Left cardiac atrium (tissue), 4 donors: ENCODE measurements around the gene PCOLCE2. TPM values are rescaled to one million over a fixed set of nuclear protein-coding genes. Genes with fewer than 3 reads are reported as not detected.
A peak's percentile ranks its signal among the peaks of the same experiment; 100 is the strongest.
"Not testable (repeated sequence)": the region's sequence is repeated elsewhere in the genome, so short reads cannot be mapped to it uniquely, and the experiment has no call there.

Experiments
- ATAC-seq, 2 donors: fragments of 200-7000 bp; cut with Tn5 transposase; one replicate each; pipeline ENCODE4 v1.9.1; 2020; ENCODE audit warnings: mild to moderate bottlenecking in 2 of 2, moderate library complexity in 2 of 2
- DNase-seq: peaks from one replicate; pipeline ENCODE4 v3.0.0-alpha.2; 2020
- intact Hi-C, 2 donors: fragments of 100-400 bp; cut with DNase I; formaldehyde crosslinking; loops; one replicate each; pipeline versions ENCODE4 v1.14.1 to v1.15.1; 2022 to 2023
- total RNA-seq, 2 donors: library from RNA; stranded (reverse); fragmentation: NEBNext Ultra II Directional; extraction: Animal tissue kit (Norgen Biotek cat#: 25700); gene quantifications; one replicate each; pipeline ENCODE4 v1.2.1, GENCODE V29; 2021
- donor health status: DM: no; HTN: yes; CAD: no.
- donor health status: DM: no; HTN: yes; CAD: no; lungs with severe emphysema.
- donor health status: DM: yes; HTN: yes; CAD: no.
- donor health status: Dilated cardiomyopathy.

Gene PCOLCE2
- total RNA-seq, 2 donors from 2014 or later = 126 to 153 TPM

GRCh38 chr3:142904639-142905436 is 16.0 kb upstream of the PCOLCE2 start:
- ATAC-seq (peak; percentile 60 to 90), DNase-seq (peak; percentile 48)
- intact Hi-C loops = no loop called here

GRCh38 chr3:142902356-142902755 is 13.5 kb upstream of the PCOLCE2 start:
- DNase-seq (no peak), ATAC-seq (no peak)
- intact Hi-C loops = no loop called here

GRCh38 chr3:142898346-142899213 is 9.7 kb upstream of the PCOLCE2 start:
- peak; percentile 79 to 80 for ATAC-seq
- intact Hi-C loops = no loop called here

GRCh38 chr3:142897807-142898206 is 8.9 kb upstream of the PCOLCE2 start:
- no peak for DNase-seq
- peak in 1 of 2 donors; percentile 55 for ATAC-seq
- intact Hi-C loops = no loop called here

More at GRCh38 chr3:142898346-142899213, 9.7 kb upstream of the PCOLCE2 start:
- DNase-seq = no peak

- ATAC-seq = no peak
- no peak for DNase-seq
- intact Hi-C loops = no loop called here
Observed at GRCh38 chr3:142896996-142897395, 8.1 kb upstream of the PCOLCE2 start.

- intact Hi-C loops = no loop called here
- ATAC-seq = peak in 1 of 2 donors; percentile 64
- no peak for DNase-seq
Observed at GRCh38 chr3:142896201-142896755, 7.4 kb upstream of the PCOLCE2 start.

- DNase-seq (no peak), ATAC-seq (no peak)
- intact Hi-C loops = no loop called here
Observed at GRCh38 chr3:142894493-142894892, 5.6 kb upstream of the PCOLCE2 start.

GRCh38 chr3:142892714-142893113 is 3.8 kb upstream of the PCOLCE2 start:
- DNase-seq (no peak), ATAC-seq (no peak)
- intact Hi-C loops = no loop called here

GRCh38 chr3:142890592-142890991 is 1.7 kb upstream of the PCOLCE2 start:
- ATAC-seq (no peak), DNase-seq (no peak)
- intact Hi-C loops = no loop called here

GRCh38 chr3:142889212-142890014 is 530 bp upstream of the PCOLCE2 start:
- ATAC-seq (peak in 1 of 2 donors; percentile 76), DNase-seq (no peak)
- intact Hi-C loops = no loop called here

GRCh38 chr3:142888099-142888480 is 793 bp downstream of the PCOLCE2 start:
- DNase-seq = peak; percentile 40
- ATAC-seq = peak; percentile 72 to 76
- intact Hi-C loops = no loop called here

- intact Hi-C loops = no loop called here
- DNase-seq = no peak
- ATAC-seq = peak in 1 of 2 donors; percentile 33
Observed at GRCh38 chr3:142886940-142887339, 1.9 kb downstream of the PCOLCE2 start.

- ATAC-seq (no peak), DNase-seq (no peak)
- intact Hi-C loops = no loop called here
Observed at GRCh38 chr3:142886021-142886420, 2.9 kb downstream of the PCOLCE2 start.

GRCh38 chr3:142884531-142884930 is 4.4 kb downstream of the PCOLCE2 start:
- ATAC-seq (no peak), DNase-seq (no peak)
- intact Hi-C loops = no loop called here

GRCh38 chr3:142883534-142883933 is 5.3 kb downstream of the PCOLCE2 start:
- DNase-seq, intact Hi-C loops: not testable (repeated sequence)

GRCh38 chr3:142881445-142882224 is 7.2 kb downstream of the PCOLCE2 start:
- intact Hi-C loops = no loop called here
- no peak for DNase-seq
- ATAC-seq = no peak

More at GRCh38 chr3:142883534-142883933, 5.3 kb downstream of the PCOLCE2 start:
- ATAC-seq = not testable (repeated sequence)

GRCh38 chr3:142878649-142879300 is 10.1 kb downstream of the PCOLCE2 start:
- ATAC-seq = no peak
- intact Hi-C loops = no loop called here

GRCh38 chr3:142876417-142876816 is 12.5 kb downstream of the PCOLCE2 start:
- intact Hi-C loops = no loop called here
- ATAC-seq = no peak
- DNase-seq = no peak

More at GRCh38 chr3:142878649-142879300, 10.1 kb downstream of the PCOLCE2 start:
- DNase-seq = no peak
